B cell (primary cell): Measurements from ENCODE around the gene TGFBR3. TPM values are rescaled to one million over a fixed set of nuclear protein-coding genes. Genes with fewer than 3 reads are reported as not detected.

Experiments
- ATAC-seq: fragments of 200-7000 bp; cut with Tn5 transposase; one replicate; pipeline ENCODE4 v1.10.0; 2021; ENCODE audit warnings: low read depth, mild to moderate bottlenecking, moderate number of reproducible peaks, moderate library complexity
- CTCF ChIA-PET: fragments of 350-600 bp; sonication (Branson Sonifier 250); formaldehyde crosslinking; loops from one replicate; lab custom pipeline; 2021; ENCODE audit warnings: antibody characterized with exemption, inconsistent platforms; lab: Charles Lee
- POLR2A ChIA-PET: fragments of 350-600 bp; sonication (Branson Sonifier 250); formaldehyde crosslinking; loops from one replicate; lab custom pipeline; 2021; ENCODE audit warnings: antibody characterized with exemption; lab: Charles Lee
- DNase-seq: peaks from one replicate; pipeline ENCODE4 v3.0.0; 2013
- H2AFZ ChIP-seq: 2 replicates; pipeline ENCODE4 v1.6.1; 2012; ENCODE audit warnings: mild to moderate bottlenecking, low read depth, low read length; ENCODE audit not compliant: insufficient read depth, poor library complexity, severe bottlenecking
- H3K27ac ChIP-seq, 2 donors: 1 replicate in 1 of 2; 2 replicates in 1 of 2; pipeline ENCODE4 v1.5.1; 2012 to 2013; ENCODE audit warnings: low read length in 2 of 2, mild to moderate bottlenecking in 2 of 2, moderate library complexity in 1 of 2
- H3K27me3 ChIP-seq, 4 experiments: fragments of 200-600 bp in 1 of 4; sonication (generic) in 1 of 4; replicated peaks in 1 of 4; 1 replicate in 2 of 4; 2 replicates in 2 of 4; pipeline versions ENCODE4 v1.6.1 to v1.7.0; 2013 to 2016; ENCODE audit warnings: low read length in 3 of 4, mild to moderate bottlenecking in 2 of 4, mixed read lengths in 1 of 4, moderate library complexity in 1 of 4; ENCODE audit not compliant: insufficient read depth in 4 of 4, control insufficient read depth in 3 of 4; ENCODE audit errors: control extremely low read depth in 1 of 4
- H3K36me3 ChIP-seq, 2 experiments: replicated peaks in 1 of 2; 1 replicate in 1 of 2; 2 replicates in 1 of 2; pipeline versions ENCODE4 v1.6.1 to v1.7.1; 2013; ENCODE audit warnings: low read length in 1 of 2; ENCODE audit not compliant: insufficient read depth in 2 of 2, control insufficient read depth in 1 of 2; ENCODE audit errors: control extremely low read depth in 1 of 2, extremely low read depth in 1 of 2
- H3K4me1 ChIP-seq, 2 donors: fragments of 200-600 bp in 1 of 2; sonication (generic) in 1 of 2; 1 replicate in 1 of 2; 2 replicates in 1 of 2; pipeline versions ENCODE4 v1.5.1 to v1.6.1; 2013 to 2017; ENCODE audit warnings: low read length in 2 of 2; ENCODE audit not compliant: control insufficient read depth in 2 of 2, insufficient read depth in 2 of 2
- H3K4me2 ChIP-seq: replicated peaks from 2 replicates; pipeline ENCODE3; 2012; ENCODE audit warnings: mild to moderate bottlenecking, low read depth, low read length; ENCODE audit not compliant: poor library complexity, severe bottlenecking
- H3K4me3 ChIP-seq, 5 experiments: fragments of 200-600 bp in 1 of 5; sonication (generic) in 1 of 5; 1 replicate in 3 of 5; 2 replicates in 2 of 5; pipeline versions ENCODE4 v1.5.1 to v1.7.0; 2011 to 2016; ENCODE audit warnings: low read length in 4 of 5, mild to moderate bottlenecking in 4 of 5, low read depth in 2 of 5, control low read depth in 1 of 5, moderate library complexity in 1 of 5; ENCODE audit not compliant: insufficient read depth in 1 of 5; ENCODE audit errors: control extremely low read depth in 1 of 5, extremely low read depth in 1 of 5
- H3K79me2 ChIP-seq: fragments of 200-600 bp; sonication (generic); one replicate; pipeline ENCODE4 v1.6.0; 2016; ENCODE audit warnings: low read length; ENCODE audit not compliant: control insufficient read depth, insufficient read depth
- H3K9ac ChIP-seq: fragments of 200-600 bp; sonication (generic); 2 replicates; pipeline ENCODE4 v1.6.1; 2017; ENCODE audit warnings: mild to moderate bottlenecking, low read length, moderate library complexity
- H3K9me3 ChIP-seq, 3 donors: one replicate each; pipeline versions ENCODE4 v1.6.1 to v1.7.1; 2013; ENCODE audit warnings: low read length in 2 of 3; ENCODE audit not compliant: control insufficient read depth in 2 of 3, insufficient read depth in 1 of 3; ENCODE audit errors: control extremely low read depth in 1 of 3
- H4K20me1 ChIP-seq: 2 replicates; pipeline ENCODE4 v1.6.0; 2012; ENCODE audit warnings: mild to moderate bottlenecking, low read length; ENCODE audit not compliant: insufficient read depth, control insufficient read depth, poor library complexity, severe bottlenecking
- H3K27ac Mint-ChIP-seq: one replicate; pipeline ENCODE4 v1.8.0; 2021; ENCODE audit warnings: mixed read lengths
- H3K27me3 Mint-ChIP-seq: one replicate; pipeline ENCODE4 v1.8.0; 2021; ENCODE audit warnings: mixed read lengths
- H3K4me1 Mint-ChIP-seq: one replicate; pipeline ENCODE4 v1.8.0; 2021; ENCODE audit warnings: mixed read lengths
- H3K4me3 Mint-ChIP-seq: one replicate; pipeline ENCODE4 v1.8.0; 2021; ENCODE audit warnings: mixed read lengths
- H3K9me3 Mint-ChIP-seq: one replicate; pipeline ENCODE4 v1.8.0; 2022; ENCODE audit warnings: mixed read lengths; ENCODE audit not compliant: insufficient read depth
- CTCF ChIP-seq: fragments of 200-600 bp; IDR thresholded peaks from one replicate; pipeline ENCODE4 v1.8.0; 2022; ENCODE audit warnings: antibody characterized with exemption, mild to moderate bottlenecking
- EZH2 ChIP-seq: IDR thresholded peaks from 2 replicates; pipeline ENCODE4 v1.6.1; 2012; ENCODE audit warnings: borderline replicate concordance, low read depth, mild to moderate bottlenecking, moderate library complexity, low read length; ENCODE audit not compliant: insufficient read depth, poor library complexity, severe bottlenecking
- WGBS: methylation state at CpG from one replicate; pipeline ENCODE4 v1.1.5; 2013; ENCODE audit warnings: missing lambda C conversion rate; ENCODE audit not compliant: insufficient coverage; 5-methylcytosine and 5-hydroxymethylcytosine counted together
- intact Hi-C: fragments of 100-400 bp; cut with micrococcal nuclease; formaldehyde crosslinking; loops from one replicate; pipeline ENCODE4 v1.10.0; 2022
- polyA plus RNA-seq: library from polyadenylated mRNA; depleted of rRNA; stranded (reverse); fragments of >200 nt; gene quantifications from 2 replicates; pipeline ENCODE4 v1.2.3, GENCODE V29; 2012
- total RNA-seq, 2 donors: library from RNA; stranded (reverse); fragments of 120-200 nt in 1 of 2; gene quantifications; 1 replicate in 1 of 2; 2 replicates in 1 of 2; pipeline versions ENCODE4 v1.2.3 to v1.2.4, GENCODE V29; 2013 to 2022

TGFBR3 gene
- total and polyA plus RNA-seq, 2 donors (not counting 1 experiment from before 2014, with no cell fraction given), result 0.10 to 0.12 TPM

DNA sequence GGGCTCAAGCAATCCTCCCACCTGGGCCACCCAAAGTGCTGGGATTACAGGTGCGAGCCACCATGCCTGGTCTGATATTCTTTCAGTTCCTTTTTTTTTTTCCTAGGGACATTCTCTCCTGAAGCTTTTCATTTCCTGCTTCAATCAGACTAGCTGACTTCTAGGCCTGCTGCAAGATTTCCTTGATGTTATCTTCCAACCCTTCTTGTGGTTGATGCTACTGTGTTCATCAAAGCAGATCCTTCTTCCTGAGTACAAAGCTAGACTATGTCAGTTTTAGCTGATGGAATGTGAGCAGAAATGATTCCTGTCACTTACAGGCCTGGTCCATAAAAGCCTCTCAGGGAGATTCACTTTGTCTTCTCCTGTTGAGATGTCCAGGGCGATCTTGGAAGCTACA, 238.9 kb downstream of the TGFBR3 start:
- no peak for DNase-seq
- Histone ChIP-seq H3K27ac (no peak overlapping the region), H3K9me3 (no peaks in the 10 kb centered on the region), H3K9ac (no peak overlapping the region), H3K4me2 (no peak overlapping the region), H3K79me2 (no peaks in the 10 kb centered on the region), H2AFZ (no peak overlapping the region), H3K27me3 (no peaks in the 10 kb centered on the region), H3K4me1 (peaks cover 5 to 6% of the 10 kb centered on the region in 2 donors), H4K20me1 (no peaks in the 10 kb centered on the region), H3K36me3 (no peaks in the 10 kb centered on the region), H3K4me3 (no peak overlapping the region)
- intact Hi-C loops, result no loop called here
- Mint-ChIP-seq H3K9me3 (no peaks in the 10 kb centered on the region), H3K4me1 (peaks cover 4% of the 10 kb centered on the region), H3K27me3 (peaks cover 2% of the 10 kb centered on the region), H3K27ac (no peak overlapping the region), H3K4me3 (no peak overlapping the region)
- 63% methylated on average over 1 of the region's 2 CpGs for WGBS
- TF ChIP-seq CTCF, result no peak
- no peak for TF ChIP-seq EZH2
- ATAC-seq, result no peak
- ChIA-PET CTCF (no interaction called here), POLR2A (no interaction called here)

DNA sequence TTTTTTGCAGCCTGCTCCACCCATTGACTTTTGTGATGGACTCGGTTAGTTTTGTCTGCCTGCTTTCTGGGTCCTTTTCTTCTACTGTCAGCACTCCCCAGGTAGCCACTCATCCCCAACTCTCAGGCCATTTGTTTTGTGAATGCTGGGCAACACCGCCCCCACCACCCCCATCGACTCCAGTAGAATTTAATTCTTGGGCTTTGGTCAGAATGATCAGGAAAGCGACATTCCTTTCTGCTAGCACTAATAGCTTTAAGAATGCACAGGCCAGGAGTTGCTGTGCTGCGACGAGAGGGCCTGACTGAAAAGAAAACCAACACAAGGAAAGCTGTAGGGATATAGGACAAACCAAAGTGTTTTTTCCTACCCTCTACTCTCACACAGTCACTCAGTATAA, 240.9 kb downstream of the TGFBR3 start:
- ChIA-PET CTCF (no interaction called here), POLR2A (no interaction called here)
- Histone ChIP-seq H3K4me1 (peaks cover under 1 to 2% of the 10 kb centered on the region in 2 donors), H3K79me2 (no peaks in the 10 kb centered on the region), H3K9me3 (peaks cover 0 to 4% (median 0%) of the 10 kb centered on the region in 3 donors), H3K27me3 (no peaks in the 10 kb centered on the region), H3K4me2 (no peak overlapping the region), H3K36me3 (no peaks in the 10 kb centered on the region), H3K9ac (no peak overlapping the region), H2AFZ (no peak overlapping the region), H3K4me3 (no peak overlapping the region), H4K20me1 (no peaks in the 10 kb centered on the region), H3K27ac (no peak overlapping the region)
- Mint-ChIP-seq H3K4me1 (no peaks in the 10 kb centered on the region), H3K27me3 (peaks cover 2% of the 10 kb centered on the region), H3K4me3 (no peak overlapping the region), H3K9me3 (peaks cover 6% of the 10 kb centered on the region), H3K27ac (no peak overlapping the region)
- no peak for TF ChIP-seq CTCF
- TF ChIP-seq EZH2, result no peak
- intact Hi-C loops, result no loop called here
- ATAC-seq (no peak), DNase-seq (no peak)
- 100% methylated on average over 2 of the region's 6 CpGs for WGBS
